NCI-H128 (cell line): Measurements from ENCODE around the gene THG1L.
"Not testable (repeated sequence)": the region's sequence is repeated elsewhere in the genome, so short reads cannot be mapped to it uniquely, and the experiment has no call there.

Source experiments
- DNase-seq: peaks from one replicate; lab custom pipeline; 2025; ENCODE audit not compliant: unreplicated experiment; lab: John Stamatoyannopoulos, UW

Gene THG1L

DNA sequence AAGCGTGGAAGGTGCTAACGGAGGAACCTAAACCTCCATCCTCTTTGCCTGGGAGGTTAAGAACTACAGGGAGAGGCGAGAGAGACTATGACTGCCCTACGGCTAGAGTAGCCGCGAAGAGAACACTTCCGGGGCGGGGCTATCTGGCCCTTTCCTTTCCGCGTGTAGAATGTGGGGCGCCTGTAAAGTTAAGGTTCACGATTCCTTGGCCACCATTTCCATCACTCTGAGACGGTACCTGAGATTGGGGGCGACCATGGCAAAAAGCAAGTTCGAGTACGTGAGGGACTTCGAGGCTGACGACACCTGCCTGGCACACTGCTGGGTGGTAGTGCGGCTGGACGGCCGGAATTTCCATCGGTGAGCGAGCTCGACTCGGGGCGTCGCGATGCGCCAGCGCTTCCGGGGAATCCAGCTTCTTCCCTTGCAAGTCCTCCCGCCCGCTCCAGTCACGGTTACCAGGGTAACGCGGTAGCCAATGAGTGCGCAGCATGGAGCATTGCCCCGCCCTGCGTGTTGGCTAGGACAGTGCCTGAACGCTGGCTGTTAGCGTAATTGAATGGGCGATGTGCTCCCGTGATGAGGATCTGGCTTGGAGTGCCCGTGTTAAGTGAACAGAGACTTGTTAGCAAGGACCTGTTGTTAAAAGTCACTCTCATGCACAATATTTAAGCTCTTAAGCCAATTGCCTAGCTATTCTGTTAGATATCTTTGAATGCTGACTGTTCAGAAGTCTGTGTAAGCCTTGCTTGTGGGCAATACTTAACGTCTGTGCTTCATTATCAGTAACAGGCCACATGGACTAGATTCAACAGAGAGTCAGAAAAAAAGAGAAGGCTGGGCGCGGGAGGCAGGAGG is at the start of gene THG1L:
TSS of gene THG1L (plus strand) at position 149 of the 858 bp plus-strand sequence. CDS start at position 170, 21 bp downstream.
- DNase-seq = peak; percentile 96

DNA sequence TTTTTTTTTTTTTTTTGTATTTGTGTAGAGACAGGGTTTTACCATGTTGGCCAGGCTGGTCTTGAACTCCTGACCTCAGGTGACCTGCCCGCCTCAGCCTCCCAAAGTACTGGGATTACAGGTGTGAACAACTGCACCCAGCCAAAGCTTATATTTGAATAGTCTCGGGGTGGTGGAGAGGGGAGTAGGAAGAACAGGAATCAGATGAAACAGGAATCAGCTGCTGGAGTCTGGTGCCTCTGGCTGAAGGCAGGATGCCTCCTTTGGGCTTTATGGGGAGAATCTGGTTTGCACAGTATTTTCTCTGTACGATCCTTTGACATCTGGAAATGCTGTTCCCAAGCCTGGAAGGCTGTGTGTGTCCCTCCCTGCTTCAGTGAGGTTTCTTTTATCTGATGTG is 49.0 kb upstream of the THG1L start:
- DNase-seq = no peak

DNA sequence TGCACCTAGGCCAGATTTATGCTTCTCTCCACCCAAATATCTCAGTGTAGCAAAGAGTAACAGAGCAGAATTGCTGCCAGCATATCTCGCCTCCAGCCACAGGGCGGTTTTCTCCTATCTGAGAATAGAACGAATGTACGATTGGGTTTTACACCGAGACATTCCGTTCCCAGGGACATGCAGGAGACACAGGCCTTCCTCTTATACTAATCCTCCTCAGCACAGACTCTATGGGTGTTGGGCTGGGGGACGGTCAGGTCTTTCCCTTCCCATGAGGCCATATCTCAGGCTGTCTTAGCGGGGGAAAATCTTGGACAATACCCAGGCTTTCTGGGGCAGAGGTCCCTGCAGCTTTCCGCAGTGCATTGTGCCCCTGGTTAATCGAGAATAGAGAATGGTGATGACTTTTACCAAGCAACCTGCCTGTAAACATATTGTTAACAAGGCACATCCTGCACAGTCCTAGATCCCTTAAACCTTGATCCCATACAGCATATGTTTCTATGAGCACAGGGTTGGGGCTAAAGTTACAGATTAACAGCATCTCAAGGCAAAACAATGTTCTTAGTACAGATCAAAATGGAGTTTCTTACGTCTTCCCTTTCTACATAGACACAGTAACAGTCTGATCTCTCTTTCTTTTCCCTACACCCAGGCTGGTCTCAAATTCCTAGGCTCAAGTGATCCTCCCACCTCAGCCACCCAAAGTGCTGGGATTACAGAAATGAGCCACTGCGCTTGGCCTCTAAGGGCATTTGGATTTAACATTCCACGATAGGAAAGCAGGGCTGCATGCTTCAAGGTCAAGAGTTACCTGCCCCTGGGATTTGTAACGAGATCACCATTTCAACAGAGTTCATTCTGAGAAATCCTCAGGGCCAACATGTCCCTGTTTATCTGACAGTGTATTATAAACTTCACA is 44.7 kb upstream of the THG1L start:
- DNase-seq = not testable (repeated sequence)

DNA sequence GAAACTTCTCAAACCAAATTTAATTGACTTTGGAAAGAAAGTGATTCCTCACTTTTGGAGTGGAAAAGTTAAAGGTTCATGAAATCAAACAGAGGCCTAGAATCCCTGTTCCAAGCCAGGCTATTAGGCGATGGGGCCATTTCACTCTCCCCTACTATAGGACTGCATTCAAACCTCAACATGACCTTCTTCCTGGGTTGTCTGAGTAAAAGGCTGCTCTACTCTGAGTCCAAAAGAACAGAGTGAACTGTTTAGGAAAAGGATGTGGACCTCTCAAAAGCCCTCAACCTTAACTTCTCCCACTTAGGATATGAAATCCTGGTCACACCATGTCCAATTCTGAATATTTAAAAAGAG is 44.0 kb upstream of the THG1L start:
- no peak for DNase-seq

DNA sequence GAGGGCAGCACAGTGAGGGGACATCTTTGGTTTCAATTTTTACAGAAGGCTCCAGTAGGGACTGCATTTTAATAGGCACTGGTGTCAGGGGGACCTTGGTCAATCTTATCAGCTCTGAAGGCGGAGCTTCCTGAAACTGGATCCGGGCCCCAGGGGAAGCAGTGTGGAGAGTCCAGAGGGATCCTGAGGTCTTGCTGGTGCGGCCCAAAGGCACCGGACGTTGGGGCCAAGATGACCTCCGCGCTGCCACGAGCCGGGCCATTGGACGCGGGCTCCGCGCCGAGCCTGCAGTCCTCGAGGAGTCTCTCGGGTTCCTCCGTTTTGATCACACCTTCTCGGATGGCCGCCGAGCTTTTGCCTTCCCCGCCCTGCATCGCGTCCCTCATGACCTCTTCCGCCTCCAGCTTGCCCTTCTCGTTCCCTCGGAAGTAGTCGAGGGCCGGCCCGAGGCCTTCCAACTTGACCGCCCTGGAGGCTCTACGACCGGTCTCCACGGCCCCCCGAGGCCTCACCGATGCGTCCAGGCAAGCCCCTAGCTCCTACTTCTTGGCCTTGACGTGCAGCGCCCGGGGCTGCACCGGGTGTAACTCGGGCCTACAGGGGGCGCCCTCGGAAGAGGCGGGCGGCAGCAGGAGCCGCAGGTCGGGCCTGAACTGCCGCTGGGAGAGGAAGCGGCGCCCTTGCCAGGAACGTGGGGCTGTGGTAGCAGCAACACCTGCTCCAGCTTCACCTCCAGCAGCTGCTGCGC is 41.1 kb upstream of the THG1L start:
- DNase-seq = no peak

DNA sequence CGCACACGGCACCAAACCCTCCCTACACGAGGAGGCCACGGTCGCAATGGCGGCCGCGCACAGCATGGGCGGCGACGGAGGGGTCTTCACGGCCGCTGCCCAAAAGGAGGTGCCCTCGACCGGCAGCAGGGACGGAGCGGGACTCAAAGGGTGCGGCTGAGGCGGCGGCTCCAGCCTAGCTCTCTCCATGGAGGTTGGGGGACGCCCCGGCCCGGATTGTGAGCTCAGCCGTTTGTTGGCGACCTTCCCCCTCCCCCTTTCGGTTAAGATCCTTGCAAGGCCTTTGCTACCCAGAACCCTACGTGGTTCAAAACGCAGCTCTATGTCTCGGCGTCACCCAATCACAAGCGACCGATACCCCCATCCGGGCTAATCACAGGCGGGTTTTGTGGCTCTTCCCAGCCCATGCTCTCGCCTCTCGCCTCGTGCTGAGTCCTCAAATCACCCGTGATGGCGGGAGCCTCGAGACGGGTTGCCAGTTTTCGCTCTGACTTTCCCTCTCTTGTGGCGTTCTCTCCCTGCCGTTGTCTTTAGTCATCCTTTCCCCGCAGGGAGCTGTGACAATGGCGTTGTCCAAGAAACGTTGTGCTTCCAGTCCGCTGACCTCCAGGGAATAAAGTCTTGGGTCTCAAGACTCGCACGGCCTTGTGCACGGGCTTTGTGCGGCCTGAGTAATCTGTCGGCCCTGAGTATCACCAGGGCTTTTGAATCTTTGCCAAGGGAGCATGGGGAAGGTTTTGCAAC is 40.4 kb upstream of the THG1L start:
- no peak for DNase-seq

DNA sequence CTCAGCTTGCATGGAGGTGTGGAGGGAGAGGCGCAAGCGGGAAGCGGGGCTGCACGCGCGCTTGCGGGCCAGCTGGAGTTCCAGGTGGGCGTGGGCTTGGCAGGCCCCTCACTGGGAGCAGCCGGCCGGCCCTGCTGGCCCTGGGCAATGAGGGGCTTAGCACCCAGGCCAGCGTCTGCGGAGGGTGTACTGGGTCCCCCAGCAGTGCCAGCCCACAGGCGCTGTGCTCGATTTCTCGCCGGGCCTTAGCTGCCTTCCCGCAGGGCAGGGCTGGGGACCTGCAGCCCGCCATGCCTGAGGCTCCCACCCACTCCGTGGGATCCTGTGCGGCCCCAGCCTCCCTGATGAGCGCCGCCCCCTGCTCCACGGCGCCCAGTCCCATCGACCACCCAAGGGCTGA is 37.4 kb upstream of the THG1L start:
- DNase-seq = not testable (repeated sequence)

DNA sequence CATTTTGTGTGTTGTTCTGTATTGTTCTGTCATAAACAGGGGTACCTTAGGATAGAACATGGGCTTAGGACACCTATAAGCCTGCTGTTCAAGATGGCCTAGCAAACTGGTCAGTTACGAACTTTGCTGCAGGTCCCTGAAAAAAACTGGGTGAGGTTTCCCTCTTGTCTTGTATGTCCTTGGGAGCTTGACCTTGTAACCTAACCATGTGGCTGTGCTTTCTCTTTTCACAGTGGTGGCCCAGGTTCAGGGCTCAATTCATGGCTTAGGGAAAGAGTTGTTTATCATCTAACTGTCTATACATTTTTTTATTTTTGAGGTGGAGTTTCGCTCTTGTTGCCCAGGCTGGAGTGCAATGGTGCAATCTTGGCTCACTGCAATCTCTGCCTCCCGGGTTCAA is 35.1 kb upstream of the THG1L start:
- not testable (repeated sequence) for DNase-seq

DNA sequence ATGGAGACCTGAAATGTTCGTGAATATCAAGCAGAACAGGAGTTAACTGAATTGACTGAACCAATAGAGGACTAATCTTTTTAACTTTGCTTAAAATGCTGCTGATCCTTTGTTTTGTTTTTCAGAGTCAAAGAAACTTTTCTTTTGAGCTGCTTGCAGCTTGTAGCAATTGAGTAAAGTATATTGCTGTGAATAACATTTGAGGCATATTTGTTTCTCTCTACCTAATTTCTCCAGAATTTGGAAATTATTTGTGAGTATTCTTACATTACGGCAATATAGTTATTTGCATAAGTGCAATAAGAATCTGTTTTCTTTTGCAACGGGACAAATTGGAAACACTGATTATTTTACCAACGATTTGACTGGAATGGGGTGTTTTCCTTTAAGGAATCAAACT is 32.5 kb upstream of the THG1L start:
- not testable (repeated sequence) for DNase-seq

DNA sequence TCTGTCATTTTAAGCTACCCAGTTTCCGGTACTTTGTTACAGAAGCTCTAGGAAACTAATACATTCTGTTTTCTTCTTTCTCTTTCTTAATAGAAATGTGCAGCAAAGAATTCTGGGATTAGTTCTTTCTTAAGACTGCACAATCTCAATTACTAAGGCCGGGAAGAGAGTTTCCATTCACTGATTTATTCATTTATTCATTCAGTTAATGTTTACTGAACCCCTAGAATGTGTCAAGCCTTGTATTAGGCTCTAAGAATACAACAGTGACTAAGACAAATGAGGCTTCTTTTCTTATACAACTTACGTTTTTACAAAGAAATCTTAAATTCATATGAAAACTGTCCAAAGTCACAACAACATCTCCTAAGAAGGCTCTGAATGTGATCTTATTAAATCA is 27.5 kb upstream of the THG1L start:
- DNase-seq = no peak

DNA sequence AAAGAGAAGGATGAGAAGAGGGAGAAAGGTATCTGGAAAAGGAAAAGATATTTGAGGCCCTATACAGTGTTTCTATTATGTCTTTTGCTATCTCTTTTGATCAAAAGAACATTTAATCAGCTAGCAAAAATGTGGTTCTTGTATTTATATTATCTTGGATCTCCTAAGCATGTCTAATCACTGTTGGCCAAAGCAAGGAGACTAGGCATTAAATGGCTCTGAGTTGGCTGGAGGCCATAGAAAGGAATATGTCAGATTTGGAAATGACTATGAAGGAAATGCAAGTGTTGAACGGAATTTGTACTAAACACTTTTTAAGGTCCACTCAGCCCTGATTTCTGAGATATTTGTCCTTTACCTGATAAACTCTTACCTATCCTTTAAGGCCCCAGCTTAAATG is 22.4 kb upstream of the THG1L start:
- no peak for DNase-seq

DNA sequence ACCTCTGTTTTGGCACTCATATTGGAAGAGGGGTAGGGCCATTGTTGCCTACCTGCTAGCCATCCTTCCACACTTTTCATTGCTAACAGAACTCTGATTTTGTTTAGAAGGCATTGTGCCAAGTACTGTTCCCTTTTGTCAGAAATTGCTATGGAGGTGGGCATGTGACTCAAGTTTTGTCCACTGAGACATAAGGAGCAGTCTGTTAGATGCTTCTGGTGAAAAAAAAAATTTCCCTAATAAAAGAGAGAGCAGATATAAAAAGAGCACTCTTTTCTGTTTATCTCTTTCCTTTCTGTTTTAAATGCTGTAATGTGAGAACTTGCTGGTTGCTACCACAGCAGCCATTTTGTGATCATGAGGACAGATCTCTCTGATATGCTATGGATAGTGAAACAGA is 21.9 kb upstream of the THG1L start:
- no peak for DNase-seq

DNA sequence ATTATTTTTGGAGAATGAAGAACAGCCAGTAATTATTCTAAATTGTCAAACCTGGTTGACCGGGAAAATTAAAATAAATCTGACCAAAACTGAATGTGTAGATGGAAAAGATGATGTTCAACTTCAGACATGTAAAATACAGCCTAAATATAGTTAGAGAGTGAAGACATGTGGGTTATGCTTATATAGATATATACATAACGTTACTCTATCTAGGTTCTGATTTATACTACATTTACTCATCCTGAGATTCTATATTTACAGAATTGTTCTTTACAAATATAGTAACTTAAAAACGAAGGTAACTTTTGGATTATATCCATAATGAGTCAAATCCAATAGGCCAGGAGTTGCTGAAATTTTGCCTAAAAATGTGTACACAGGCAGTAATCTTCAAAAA is 20.8 kb upstream of the THG1L start:
- DNase-seq = no peak

DNA sequence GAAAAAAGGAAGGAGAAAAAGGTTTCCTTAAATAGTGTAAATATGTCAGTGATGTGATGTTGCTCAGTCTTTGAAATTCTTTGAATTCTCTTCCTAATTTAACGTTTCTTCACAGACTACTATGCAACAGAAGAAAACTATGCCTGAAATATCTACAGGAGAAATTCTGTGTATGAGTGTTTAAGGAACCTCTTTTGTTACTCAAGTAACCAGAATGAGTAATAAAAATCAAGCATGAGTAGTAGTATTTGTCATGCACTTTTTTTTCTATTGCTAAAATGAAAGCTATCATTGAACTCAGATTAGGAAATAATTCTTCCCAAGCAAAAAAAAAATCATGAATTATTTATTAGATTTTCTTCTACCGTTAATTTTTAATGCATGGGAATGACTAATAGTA is 20.3 kb upstream of the THG1L start:
- DNase-seq = no peak

DNA sequence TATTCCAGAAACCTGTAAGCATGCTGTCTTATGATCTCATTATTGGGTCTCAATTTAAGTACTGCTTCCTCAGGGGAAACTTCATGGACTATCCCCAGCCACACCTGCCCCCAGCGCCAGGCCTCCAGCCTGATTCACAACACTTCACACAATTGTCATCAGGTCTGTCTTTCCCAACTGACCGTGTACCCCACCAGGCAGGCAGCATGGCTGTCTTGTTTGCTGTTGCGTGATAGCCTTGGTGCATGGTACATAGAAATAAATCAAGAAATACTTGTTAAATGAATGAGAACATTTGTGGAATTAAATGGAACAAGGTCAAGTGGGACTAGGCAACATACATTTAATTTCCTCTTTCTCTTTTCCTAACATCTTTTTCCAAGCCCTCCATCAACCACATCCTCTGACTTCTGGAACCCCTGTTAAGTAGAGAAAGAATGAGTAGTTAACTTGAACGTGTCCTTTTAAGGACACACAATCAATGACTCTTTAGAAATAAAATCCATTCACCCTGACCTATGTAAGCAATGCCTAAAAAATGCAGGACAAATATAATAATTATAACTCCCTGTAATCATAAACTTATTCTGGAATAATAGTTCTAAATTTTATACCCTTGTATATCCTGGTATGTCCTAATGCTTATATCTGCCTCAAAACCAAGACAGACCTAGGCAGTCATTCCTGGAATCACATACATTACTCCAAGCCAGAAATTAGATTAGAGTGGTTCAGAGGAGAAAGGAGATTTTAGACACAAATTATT is 17.2 kb upstream of the THG1L start:
- no peak for DNase-seq

DNA sequence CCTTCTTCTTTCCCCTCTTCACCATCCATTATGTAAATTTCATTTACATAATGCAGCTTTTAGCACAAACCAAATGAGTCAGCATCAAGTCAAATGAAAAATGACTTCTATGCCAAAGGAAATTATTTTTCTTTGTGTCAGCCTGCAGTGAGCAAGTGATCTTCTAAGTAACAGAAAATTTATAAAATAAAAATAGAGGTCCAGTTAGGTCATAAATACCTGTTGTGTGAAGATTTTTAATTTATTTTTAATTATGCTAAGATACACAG is 16.7 kb upstream of the THG1L start:
- no peak for DNase-seq

DNA sequence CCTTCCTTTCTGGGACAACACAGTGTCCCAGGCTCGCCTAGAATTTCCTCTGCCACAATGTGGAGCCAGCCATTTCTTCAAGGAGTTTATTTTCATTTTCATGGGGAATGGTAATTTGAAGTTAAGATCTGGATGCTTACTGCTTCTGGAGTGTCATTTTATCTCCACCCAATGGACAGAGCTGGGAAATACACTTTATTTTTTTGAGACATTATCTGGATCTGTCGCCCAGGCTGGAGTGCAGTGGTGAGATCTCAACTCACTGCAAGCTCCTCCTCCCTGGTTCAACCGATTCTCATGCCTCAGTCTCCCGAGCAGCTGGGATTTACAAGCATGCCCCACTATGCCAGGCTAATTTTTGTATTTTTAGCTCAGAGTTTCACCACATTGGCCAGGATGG is 12.7 kb upstream of the THG1L start:
- no peak for DNase-seq

DNA sequence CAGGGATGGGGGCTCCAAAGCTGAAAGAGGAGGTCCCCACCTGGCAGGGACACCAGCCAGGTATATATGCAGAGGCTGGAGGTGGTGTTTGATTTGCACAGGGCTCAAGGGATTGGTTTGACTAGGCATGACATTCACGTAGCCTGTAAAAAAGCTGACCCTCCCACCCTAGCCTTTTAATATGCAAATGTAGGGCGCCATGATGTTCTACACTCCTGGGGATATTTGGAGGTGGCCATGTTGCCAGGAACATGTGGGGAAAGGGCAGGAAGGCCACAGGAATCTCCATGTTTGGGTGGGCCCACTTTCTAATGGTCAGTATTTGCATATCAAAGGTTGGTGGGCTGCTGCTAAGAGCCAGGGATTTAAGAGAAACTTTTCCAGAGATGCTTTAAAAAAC is 12.0 kb upstream of the THG1L start:
- no peak for DNase-seq

DNA sequence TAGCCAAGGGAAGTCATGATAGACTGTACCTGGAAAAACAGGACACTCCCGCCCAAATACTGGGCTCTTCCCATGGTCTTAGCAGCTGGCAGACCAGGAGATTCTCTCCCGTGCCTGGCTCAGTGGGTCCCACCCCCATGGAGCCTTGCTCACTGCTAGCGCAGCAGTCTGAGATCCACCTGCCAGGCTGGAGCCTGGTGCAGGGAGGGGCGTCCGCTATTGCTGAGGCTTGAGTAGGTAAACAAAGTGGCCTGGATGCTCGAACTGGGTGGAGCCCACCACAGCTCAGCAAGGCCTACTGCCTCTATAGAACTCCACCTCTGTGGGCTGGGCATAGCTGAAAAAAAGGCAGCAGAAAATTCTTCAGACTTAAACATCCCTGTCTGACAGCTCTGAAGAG is 10.1 kb upstream of the THG1L start:
- no peak for DNase-seq

DNA sequence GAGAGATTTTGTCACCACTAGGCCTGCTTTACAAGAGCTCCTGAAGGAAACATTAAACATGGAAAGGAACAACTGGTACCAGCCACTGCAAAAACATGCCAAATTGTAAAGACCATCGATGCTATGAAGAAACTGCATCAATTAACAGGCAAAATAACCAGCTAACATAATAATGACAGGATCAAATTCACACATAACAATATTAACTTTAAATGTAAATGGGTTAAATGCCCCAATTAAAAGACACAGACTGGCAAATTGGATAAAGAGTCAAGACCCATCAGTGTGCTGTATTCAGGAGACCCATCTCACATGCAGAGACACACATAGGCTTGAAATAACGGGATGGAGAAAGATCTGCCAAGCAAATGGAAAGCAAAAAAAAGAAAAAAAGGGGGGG is 8.3 kb upstream of the THG1L start:
- DNase-seq = not testable (repeated sequence)
